Ectodermal cell (in vitro differentiated cells): Measurements from ENCODE around the gene NOS1AP.

Experiments used
- H3K27ac ChIP-seq: 2 replicates; pipeline ENCODE4 v1.7.0; 2013; ENCODE audit warnings: mild to moderate bottlenecking, low read depth, low read length; ENCODE audit not compliant: insufficient read depth, poor library complexity, severe bottlenecking
- H3K27me3 ChIP-seq: 2 replicates; pipeline ENCODE4 v1.7.0; 2013; ENCODE audit warnings: mild to moderate bottlenecking, low read length; ENCODE audit not compliant: insufficient read depth, control insufficient read depth, poor library complexity, severe bottlenecking
- H3K36me3 ChIP-seq: one replicate; pipeline ENCODE4 v1.7.0; 2013; ENCODE audit warnings: low read length; ENCODE audit not compliant: control insufficient read depth, insufficient read depth
- H3K4me1 ChIP-seq: one replicate; pipeline ENCODE4 v1.7.0; 2013; ENCODE audit warnings: low read length; ENCODE audit not compliant: control insufficient read depth, insufficient read depth
- H3K4me3 ChIP-seq: 2 replicates; pipeline ENCODE4 v1.7.0; 2013; ENCODE audit warnings: low read depth, low read length, control low read depth; ENCODE audit not compliant: insufficient read depth
- H3K9me3 ChIP-seq: 2 replicates; pipeline ENCODE4 v1.7.0; 2013; ENCODE audit warnings: mild to moderate bottlenecking, low read length, moderate library complexity; ENCODE audit not compliant: control insufficient read depth
- whole genome bisulfite sequencing, 2 experiments: methylation state at CpG; one replicate each; pipeline ENCODE4 v1.1.7; 2013; ENCODE audit warnings: missing lambda C conversion rate in 2 of 2; 5-methylcytosine and 5-hydroxymethylcytosine counted together

The NOS1AP gene

DNA sequence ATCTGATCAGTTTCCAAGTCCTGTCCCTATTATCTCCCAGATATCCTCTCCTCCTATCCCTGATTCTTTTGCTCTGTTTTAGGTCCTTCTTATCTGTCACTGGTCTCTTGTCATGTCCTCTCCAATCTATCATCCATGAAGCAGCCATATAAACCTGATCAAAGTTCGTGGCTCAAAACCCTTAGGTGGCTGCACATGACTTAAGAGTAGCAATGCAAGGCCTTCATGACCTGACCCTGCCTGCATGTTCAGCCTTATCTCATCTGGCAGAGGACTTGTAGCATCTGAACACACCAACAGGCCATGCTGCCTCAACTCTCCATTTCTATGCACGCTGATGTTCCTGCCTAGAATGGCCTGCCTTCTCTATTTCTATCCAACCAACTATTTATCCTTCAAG lies 65.2 kb downstream of the NOS1AP start:
- Histone ChIP-seq H3K9me3 (no peaks in the 10 kb centered on the region), H3K36me3 (no peaks in the 10 kb centered on the region), H3K4me1 (peaks cover 18% of the 10 kb centered on the region), H3K27ac (no peak overlapping the region), H3K27me3 (no peaks in the 10 kb centered on the region), H3K4me3 (no peak overlapping the region)
- 91 to 99% methylated on average over 2 of the region's 2 CpGs for WGBS, 2 experiments

DNA sequence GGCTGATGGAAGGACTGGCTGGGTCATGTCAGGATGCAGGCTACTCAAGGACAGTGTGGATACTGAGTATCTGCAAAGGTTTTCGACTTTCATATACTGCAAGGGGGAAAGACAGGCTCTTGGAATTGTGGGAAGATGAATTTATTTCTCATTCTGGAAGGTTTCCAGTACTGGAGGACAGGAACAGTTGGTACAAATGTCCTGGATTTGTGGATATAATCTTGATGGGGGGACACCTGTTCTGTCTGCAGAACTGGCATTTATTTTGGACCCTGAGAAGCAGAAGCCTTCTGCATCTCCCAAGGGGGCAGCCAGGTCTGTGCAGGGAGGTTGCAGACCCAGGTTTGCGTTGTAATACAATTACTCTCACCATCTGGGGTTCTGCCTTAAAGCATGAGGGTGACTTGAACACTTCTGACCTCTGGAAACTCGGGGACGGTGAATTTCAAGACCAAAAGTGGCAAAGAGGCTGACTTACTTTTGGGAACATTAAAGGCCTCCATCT lies 65.8 kb downstream of the NOS1AP start:
- H3K36me3 ChIP-seq, result no peaks in the 10 kb centered on the region
- no peak overlapping the region for H3K4me3 ChIP-seq
- WGBS, 2 experiments, result 92 to 95% methylated on average over 4 of the region's 4 CpGs
- no peaks in the 10 kb centered on the region for H3K9me3 ChIP-seq
- no peak overlapping the region for H3K27ac ChIP-seq
- no peaks in the 10 kb centered on the region for H3K27me3 ChIP-seq
- peaks cover 18% of the 10 kb centered on the region for H3K4me1 ChIP-seq

DNA sequence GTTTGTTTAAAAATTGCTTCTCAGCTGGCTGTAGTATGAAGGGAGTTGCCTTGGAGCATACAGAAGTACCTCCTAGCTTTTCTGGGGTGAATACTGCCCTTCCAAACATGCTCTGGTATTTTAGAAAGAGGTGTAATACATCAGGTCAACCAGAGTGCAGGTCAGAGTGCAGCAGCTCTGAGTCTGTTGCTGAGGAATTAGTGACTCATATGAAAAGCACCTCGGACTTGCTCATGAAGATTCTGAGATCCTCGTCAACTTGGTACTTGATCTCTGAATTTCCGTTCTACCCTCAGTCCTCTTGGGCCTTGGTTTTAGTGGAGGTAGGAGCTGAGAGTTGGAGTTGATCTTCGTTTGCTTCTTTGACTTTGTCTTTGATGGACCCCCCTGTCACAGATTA lies 67.3 kb downstream of the NOS1AP start:
- Histone ChIP-seq H3K4me3 (no peak overlapping the region), H3K36me3 (no peaks in the 10 kb centered on the region), H3K27me3 (no peaks in the 10 kb centered on the region), H3K27ac (no peak overlapping the region), H3K9me3 (no peaks in the 10 kb centered on the region), H3K4me1 (peaks cover 18% of the 10 kb centered on the region)
- WGBS, 2 experiments, result 66 to 76% methylated on average over 4 of the region's 4 CpGs

DNA sequence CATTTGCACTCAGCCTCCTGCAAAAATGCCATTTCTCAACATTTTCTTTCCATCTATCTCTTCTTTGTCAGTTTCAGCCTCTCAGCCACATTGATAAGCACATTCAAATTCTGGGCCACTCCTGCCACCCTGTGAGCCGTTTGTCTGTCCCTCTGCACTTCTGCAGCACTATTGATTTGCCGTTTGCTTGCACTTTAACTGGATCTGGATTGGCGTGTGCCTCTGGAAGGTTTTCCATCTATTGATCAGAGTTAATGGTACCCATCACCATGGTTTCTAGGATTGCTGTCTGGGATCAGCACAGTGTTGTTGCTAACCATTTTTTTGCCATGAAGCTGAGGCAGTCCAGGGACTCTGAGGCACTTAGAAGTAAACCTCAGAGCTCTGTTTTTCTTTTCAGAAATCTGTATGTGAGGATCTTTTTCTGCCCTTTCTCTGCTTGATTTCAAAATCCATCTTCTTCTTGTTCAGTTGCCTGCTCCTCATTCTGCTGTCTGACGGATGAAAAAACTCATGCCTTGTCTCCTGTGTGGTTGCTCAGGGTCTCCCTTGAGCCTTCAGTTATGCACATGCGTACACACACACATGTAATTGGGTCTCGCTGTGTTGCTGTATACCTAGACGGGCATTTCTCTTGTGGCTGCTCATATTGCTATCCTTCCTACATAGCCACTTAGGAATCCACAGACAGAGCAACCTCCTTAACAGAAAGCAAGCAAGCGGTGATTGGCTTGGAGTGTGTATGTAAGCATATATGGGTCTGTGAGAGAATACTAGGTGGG lies 67.9 kb downstream of the NOS1AP start:
- H3K4me3 ChIP-seq, result no peak overlapping the region
- H3K9me3 ChIP-seq, result no peaks in the 10 kb centered on the region
- peaks cover 18% of the 10 kb centered on the region for H3K4me1 ChIP-seq
- H3K36me3 ChIP-seq, result no peaks in the 10 kb centered on the region
- no peaks in the 10 kb centered on the region for H3K27me3 ChIP-seq
- H3K27ac ChIP-seq, result no peak overlapping the region
- 72 to 78% methylated on average over 7 to 8 of the region's 8 CpGs for WGBS, 2 experiments

DNA sequence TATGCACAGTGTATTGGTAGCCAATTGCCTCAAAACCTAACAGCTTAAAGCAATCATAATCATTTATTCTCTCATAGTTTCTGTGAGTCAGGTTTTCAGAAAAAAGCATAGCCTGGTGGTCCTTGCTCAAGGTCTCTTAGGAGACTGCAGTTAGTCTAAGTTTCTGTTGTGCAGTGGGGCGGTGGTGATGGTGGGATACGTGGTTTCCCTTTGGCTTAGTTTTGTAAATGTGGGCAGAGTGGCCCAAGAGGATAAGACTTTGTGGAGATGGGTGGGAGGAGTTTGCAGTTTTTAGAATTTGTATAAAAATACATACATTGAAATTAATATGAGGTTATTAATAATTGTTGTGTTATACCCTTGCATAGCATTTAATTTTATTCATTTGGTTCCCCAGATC lies 68.6 kb downstream of the NOS1AP start:
- peaks cover 23% of the 10 kb centered on the region for H3K4me1 ChIP-seq
- no peak overlapping the region for H3K27ac ChIP-seq
- H3K36me3 ChIP-seq, result no peaks in the 10 kb centered on the region
- H3K9me3 ChIP-seq, result no peaks in the 10 kb centered on the region
- no peak overlapping the region for H3K4me3 ChIP-seq
- whole genome bisulfite sequencing, 2 experiments, result 96% methylated on average over 2 of the region's 2 CpGs
- no peaks in the 10 kb centered on the region for H3K27me3 ChIP-seq

DNA sequence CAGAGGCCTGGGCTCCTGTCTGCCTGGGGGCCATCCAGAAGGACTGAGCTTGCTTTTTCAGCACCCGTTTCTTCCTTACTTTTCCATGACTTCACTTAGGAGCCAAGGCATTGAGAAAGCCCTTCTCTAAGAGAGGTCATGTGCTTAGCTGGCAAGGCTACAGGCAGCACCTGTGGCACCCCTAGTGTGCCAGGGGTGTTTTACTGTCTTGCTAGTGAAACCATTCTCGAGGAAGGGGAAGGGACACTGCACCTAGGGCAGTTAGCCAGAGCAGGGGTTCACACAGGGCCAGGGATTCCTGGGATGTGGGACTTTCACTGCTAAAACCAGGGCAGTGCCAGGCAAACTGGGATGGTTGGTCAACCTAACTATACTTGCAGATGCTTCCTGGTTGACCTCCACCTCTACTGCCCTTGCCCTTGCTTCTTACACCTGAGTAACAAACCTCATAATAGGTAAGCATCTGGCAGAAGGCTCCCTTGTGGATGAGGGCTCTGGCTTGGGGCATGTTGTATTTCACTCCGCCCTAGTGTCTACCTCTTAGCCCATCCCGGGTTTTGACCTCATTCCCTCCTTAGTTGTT lies 69.2 kb downstream of the NOS1AP start:
- Histone ChIP-seq H3K9me3 (no peaks in the 10 kb centered on the region), H3K4me1 (peaks cover 24% of the 10 kb centered on the region), H3K4me3 (no peak overlapping the region), H3K36me3 (no peaks in the 10 kb centered on the region), H3K27me3 (no peaks in the 10 kb centered on the region), H3K27ac (no peak overlapping the region)
- 23 to 24% methylated on average over 4 of the region's 4 CpGs for WGBS, 2 experiments

DNA sequence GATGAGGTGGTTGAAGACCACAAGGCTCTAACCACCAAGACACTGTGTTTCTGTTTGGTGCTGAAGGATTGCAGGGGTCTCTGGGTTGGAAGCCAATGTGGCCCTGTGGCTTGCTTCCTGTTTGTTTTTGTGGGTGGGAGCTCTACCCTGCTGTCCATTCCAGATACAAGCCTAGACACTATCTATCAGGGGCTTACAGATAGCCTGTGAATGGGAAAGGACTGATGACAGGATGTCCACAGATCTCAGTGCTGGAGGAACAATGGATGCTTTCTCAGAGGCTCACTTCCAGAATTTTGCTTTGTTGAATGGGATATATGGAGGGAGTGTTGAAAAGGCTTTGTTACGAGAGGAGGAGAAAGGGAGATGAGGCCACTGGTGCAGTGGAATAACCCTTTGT lies 69.7 kb downstream of the NOS1AP start:
- Histone ChIP-seq H3K9me3 (no peaks in the 10 kb centered on the region), H3K27me3 (no peaks in the 10 kb centered on the region), H3K36me3 (no peaks in the 10 kb centered on the region), H3K4me3 (no peak overlapping the region), H3K27ac (no peak overlapping the region), H3K4me1 (peaks cover 29% of the 10 kb centered on the region)
- 80 to 83% methylated on average over 1 of the region's 1 CpG for WGBS, 2 experiments

DNA sequence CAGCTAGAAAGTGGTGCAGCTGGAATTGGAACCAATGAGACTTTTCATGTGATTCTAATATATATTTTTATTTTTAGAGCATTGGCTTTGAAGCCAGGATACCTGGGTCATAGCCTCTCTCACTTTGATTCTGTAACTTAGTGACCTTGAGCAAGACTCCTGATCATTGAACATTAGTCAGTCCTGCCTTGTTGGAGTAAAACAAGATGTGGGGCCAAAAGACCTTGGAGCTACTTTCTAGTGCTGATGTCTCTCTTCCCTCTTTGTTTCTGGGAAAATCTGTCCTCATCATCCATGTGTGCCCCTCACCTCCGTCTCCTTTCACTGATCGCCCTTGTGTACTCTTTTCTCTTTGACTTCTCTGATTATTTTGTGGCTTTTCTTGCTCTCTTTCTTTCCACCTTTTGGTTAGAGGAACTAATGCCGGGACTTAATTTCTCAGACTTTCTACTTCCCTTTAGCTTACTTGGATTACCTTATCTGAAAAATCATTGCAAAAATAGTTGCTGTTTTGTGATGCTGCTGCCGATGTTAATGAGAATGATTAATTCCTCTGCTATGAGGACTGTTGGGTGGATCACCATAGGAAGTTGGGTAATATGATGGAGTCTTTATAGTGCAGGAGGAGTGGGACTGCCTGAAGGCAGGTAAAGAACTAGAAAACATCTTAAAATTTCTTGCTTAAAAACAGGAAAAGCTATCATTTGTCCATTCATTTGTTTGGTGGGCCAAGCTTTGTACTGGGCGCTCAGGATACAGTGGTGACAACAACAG lies 72.0 kb downstream of the NOS1AP start:
- H3K36me3 ChIP-seq, result no peaks in the 10 kb centered on the region
- WGBS, 2 experiments, result 93 to 98% methylated on average over 4 to 5 of the region's 5 CpGs
- no peaks in the 10 kb centered on the region for H3K9me3 ChIP-seq
- H3K27ac ChIP-seq, result no peak overlapping the region
- peaks cover 48% of the 10 kb centered on the region for H3K4me1 ChIP-seq
- no peaks in the 10 kb centered on the region for H3K27me3 ChIP-seq
- no peak overlapping the region for H3K4me3 ChIP-seq

DNA sequence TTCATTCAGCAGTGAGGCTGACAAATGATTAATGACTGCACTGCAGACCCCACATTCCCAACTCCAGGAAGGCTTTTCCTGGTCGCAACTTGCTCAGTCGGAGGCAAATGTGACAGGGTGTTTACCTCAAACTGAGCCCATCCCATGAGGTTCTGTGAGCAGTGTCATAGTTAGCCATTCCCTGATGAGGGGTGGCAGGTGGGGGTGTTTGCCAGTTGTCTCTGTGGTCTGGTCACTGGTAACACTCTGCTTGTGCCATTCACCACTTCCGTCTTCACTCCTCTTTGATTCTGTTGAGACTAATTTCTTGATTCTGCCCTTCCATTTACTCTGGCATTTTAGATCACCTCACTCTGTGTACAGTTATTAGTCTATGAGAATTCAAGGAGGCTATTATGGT lies 73.5 kb downstream of the NOS1AP start:
- H3K27ac ChIP-seq, result no peak overlapping the region
- peaks cover 54% of the 10 kb centered on the region for H3K4me1 ChIP-seq
- no peak overlapping the region for H3K4me3 ChIP-seq
- 70 to 83% methylated on average over 3 of the region's 3 CpGs for WGBS, 2 experiments
- H3K27me3 ChIP-seq, result no peaks in the 10 kb centered on the region
- no peaks in the 10 kb centered on the region for H3K36me3 ChIP-seq
- no peaks in the 10 kb centered on the region for H3K9me3 ChIP-seq

DNA sequence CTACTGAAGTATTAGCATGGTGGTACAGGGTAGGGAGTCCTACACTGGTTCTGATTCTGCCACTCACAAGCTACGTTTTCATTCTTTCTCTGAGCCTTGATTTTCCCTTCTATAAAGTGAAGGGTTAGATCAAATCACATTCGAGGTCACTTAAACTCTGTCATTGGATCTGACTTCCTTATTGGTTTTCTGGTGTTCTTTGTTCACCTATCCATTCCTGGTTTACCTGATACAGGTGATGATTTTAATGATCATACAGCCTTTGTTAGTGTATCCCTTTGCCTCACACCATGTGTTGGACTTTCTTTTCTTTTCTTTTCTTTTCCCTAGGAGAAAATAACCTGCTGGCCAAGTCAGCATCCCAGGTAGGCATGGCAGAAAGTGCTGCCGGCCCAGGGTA lies 74.8 kb downstream of the NOS1AP start:
- Histone ChIP-seq H3K4me3 (no peak overlapping the region), H3K9me3 (no peaks in the 10 kb centered on the region), H3K36me3 (no peaks in the 10 kb centered on the region), H3K4me1 (peaks cover 55% of the 10 kb centered on the region), H3K27me3 (no peaks in the 10 kb centered on the region), H3K27ac (peak overlapping the region; percentile 88)
- 37 to 45% methylated on average over 3 of the region's 3 CpGs for WGBS, 2 experiments
